DMS114 treated with DMSO at 0.1 percent for 48 hours (cell line): ENCODE measurements around the gene TBL1Y.
"Not testable (repeated sequence)": the region's sequence is repeated elsewhere in the genome, so short reads cannot be mapped to it uniquely, and the experiment has no call there.

ENCODE experiments used
- DNase-seq: peaks from one replicate; lab custom pipeline; 2025; ENCODE audit not compliant: unreplicated experiment; lab: John Stamatoyannopoulos, UW

The TBL1Y gene

DNA sequence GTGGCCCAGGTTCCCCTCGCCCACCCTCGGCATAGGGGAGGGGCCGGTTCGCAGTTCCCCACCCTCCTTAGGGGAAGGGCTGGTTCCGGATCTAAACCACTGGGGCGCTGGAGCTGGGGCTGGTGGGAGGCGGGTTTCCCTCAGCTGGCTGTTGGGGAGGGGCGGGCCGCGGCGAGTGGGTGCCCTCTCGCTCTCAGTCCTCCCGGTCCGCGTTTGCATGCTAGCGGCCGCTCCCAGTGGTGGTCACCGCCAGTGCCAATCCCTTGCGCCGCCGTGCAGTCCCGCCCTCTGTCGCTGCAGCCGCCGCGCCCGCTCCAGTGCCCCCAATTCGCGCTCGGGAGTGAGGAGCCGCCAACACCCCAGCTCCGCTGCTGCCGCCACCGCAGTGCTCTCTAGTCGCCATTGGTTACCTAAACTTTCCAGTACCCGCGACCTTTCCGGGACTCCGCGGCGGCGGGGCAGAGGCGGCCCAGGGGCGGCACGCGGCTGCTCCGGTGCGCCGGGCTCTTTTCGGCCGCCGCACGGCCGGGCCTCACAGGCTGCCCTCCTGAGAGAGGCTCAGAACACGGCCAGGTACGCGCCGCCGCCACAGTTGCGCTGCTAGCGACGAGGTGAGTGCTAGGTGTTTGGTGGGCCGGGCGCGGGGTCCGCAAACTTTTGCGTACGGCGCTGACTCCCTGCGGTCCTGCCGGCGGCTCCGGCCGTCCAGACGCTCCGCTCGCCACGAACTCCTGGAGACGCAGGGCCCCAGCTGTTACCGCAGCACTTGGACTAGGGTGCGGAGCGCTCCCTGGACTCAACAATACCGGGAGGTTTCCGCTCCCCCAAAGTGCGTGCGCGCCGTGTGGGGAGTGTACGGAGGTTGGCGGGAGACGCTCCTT, at the start of gene TBL1Y:
Gene TBL1Y (plus strand): TSS at position 326 of the 881 bp plus-strand sequence. CDS start 114,388 bp downstream, outside the sequence.
- no peak for DNase-seq

GRCh38 chrY:6894496-6894895, 16.0 kb upstream of the TBL1Y start:
- no peak for DNase-seq

- DNase-seq, result no peak
Measured at GRCh38 chrY:6895236-6895635, 15.3 kb upstream of the TBL1Y start.

DNA sequence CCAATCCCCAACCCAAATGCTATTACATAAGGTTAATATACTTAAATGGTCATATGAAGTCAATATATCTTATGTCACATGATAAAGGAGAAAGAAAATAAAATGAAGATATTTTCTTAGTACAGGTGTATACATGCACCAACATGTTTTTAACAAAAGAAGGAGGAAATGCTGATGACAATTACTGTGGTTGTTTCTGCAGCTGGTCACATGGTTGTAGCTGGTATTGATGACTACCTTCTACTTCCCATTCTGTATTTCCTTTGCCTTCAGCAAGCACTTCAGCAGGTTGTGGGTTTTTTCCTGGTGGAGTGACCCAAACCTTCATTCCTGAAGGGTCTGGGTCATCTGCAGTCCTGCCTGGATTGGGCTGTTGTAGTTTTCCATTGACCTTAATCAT, 8.4 kb upstream of the TBL1Y start:
- not testable (repeated sequence) for DNase-seq

DNA sequence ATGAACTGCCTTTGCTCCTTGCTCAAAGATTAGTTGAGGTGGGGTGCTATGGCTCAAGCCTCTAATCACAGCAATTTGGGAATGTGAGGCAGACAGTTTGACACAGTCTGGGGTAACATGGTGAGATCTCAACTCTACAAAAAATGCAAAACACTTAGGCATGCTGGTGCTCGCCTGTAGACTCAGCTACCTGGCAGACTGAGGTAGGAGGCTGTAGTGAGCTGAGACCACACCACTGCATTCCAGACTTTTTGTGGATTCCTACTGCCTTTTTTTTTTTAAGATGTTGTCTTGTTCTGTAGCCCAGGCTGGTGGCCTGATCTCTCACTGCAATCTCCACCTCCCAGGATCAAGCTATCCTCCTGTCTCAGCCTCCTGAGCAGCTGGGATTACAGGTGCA, 2.9 kb upstream of the TBL1Y start:
- DNase-seq, result no peak

GRCh38 chrY:6908021-6908420, 2.5 kb upstream of the TBL1Y start:
- not testable (repeated sequence) for DNase-seq

- no peak for DNase-seq
Measured at GRCh38 chrY:6909118-6909521, 1.4 kb upstream of the TBL1Y start.

DNA sequence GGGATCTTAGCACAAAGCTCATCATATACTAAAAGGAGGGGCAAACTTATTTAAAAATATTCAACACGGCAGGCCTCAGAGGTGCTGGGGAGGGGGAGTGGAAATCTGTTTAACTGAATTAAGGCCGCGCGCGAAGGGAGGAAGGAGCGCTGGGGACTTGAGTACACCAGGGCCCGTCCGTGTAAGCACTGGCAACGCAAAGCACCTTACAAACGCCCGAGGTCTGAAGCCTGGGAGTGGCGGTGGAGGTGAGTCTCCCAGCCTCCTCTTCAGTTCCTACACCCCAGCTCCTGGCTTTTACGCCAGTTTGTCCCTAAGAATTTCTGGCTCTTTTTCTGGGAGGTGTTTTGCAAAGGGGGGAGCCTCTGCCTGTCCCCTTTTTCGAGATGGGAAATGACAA, 641 bp upstream of the TBL1Y start:
- no peak for DNase-seq

GRCh38 chrY:6911253-6911881, 870 bp downstream of the TBL1Y start, which contains the start of gene AMELY:
Gene AMELY (minus strand): TSS chrY:6911752. CDS start chrY:6872608, 39,144 bp downstream.
- no peak for DNase-seq

- DNase-seq, result no peak
Measured at GRCh38 chrY:6913362-6913761, 2.9 kb downstream of the TBL1Y start.

- no peak for DNase-seq
Measured at GRCh38 chrY:6921061-6921460, 10.6 kb downstream of the TBL1Y start.

DNA sequence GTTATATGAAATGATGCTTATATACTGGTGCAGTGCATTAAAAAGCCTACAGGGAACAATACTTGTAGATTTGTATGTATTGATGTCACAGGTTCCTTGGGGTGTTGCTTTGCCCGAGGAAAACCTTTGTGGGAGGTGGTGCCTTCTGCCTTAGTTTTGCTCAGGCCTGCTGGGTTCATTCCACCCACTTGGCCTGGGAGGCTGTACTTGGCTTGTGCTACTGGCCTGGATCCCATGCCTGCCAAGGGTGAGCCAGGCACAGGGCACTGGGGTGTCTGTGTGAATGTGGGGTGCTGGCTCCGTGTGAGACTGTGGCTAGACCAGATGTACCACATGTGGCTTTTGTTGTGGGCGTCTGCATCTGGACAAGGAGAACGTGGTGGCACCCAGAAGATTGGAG, 17.8 kb downstream of the TBL1Y start:
- no peak for DNase-seq

GRCh38 chrY:6929237-6929636, 18.7 kb downstream of the TBL1Y start:
- DNase-seq, result no peak

DNA sequence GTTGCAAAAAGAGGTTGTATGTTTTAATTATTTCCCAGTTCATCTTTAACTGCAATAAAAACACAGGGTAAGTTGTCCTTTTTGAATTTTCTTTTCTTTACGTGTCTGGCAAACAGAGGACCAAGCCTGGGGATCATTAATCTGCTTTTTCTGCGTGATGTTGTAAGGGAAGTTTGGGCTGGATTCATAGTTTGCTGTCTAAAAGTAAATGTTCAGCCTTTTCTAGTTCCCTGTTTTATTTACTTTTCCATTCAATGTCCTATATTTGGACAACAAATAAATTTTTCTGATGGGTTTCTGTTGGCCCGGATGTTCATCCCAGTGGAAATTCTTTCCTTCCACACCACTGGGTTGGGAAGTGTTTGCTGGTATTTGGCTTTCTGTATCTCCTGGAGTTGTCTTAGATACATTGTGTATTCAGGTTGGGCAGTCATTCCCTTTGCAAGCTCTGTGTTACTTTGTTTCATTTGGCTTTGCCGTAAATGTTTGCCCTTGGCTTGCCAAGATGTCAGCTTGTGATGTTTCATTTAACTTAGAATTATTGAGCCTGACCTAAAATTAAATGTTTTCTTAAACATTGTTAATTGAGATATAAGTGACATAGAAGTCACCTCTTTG, 21.4 kb downstream of the TBL1Y start:
- no peak for DNase-seq

GRCh38 chrY:6935497-6935896, 25.0 kb downstream of the TBL1Y start:
- no peak for DNase-seq

GRCh38 chrY:6947695-6948094, 37.2 kb downstream of the TBL1Y start:
- no peak for DNase-seq

- DNase-seq, result no peak
Measured at GRCh38 chrY:6948378-6948777, 37.9 kb downstream of the TBL1Y start.

DNA sequence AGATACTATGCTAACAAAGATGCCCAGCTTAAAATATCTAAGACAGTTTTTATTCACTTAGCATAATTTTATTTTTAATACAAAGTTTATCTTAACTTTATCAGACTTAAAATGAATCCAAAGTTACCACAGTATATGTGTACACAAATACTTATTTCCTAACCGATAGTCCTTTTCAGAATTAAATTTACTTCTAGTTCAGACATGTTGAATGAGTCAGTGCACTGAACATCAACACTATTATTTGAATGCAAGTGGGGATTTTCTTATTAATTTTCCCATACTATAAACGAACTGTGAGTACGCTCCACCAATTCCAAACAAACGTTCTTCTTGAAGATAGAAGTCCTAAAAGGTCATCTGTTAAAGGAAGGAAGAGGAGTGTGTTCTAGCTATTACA, 39.5 kb downstream of the TBL1Y start:
- no peak for DNase-seq

GRCh38 chrY:6964732-6965131, 54.2 kb downstream of the TBL1Y start:
- DNase-seq, result no peak

GRCh38 chrY:6966521-6966920, 56.0 kb downstream of the TBL1Y start:
- DNase-seq, result no peak

DNA sequence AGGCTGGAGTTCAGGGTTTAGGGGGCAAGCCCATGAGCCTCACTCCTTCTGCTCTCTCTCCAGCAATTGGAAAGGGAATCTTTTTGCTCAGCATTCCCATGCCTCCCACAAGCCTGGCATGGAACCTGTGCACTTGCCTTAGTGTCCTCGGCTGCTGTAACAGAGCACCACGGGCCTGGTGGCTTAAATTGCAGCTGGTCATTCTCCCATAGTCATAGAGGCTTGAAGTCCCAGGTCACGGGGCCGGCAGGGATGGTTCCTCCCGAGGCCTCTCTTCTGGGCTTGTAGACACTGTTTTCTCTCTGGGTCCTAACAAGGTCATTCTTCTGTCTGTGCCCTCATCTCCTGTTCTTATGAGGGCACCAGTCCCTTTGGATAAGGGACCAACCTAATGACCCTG, 57.2 kb downstream of the TBL1Y start:
- no peak for DNase-seq

GRCh38 chrY:6968191-6968590, 57.7 kb downstream of the TBL1Y start:
- no peak for DNase-seq
